ENCODE measurements around the gene HEG1.

The HEG1 gene

DNA sequence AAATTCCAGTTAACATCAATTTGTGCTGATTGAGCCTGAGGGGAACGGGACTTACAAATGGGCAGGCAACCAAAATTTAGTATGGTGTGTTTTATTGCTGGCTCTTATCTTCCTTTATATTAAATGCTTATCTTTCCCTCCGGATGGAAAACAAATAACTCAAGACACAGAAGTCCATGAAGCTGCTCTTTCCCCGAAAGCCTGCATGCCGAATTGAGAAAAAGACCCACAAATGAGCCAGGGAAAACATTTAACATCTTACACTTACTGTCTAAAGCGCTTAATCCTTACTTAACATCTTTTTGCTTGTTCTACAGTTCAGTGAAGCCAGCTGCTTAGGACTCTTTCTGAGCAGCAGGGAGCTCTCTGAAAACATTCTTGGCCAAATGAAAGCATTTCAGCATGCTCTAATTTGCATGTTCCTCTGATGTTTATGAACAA is 49.5 kb downstream of the HEG1 start:
- no peak for DNase-seq

DNA sequence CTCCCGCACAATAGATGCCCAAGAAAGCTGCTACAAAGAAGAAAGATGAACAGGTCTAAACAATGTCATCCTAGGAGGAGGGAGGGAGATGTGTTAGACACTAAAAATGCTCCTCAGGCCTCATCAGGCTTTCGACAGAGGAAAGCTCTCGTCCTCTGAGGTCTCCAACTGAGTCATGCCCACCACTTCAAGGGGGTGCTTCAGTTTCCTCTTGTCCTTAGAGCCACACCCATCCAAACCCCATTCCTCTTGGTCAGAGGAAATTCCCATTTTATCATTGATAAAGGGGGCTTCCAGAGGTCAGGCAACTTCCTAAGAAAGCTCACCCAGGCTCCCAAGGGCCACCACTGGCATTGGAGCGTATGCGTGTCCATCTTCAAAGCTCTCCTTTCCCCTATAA is 50.1 kb downstream of the HEG1 start:
- no peak for DNase-seq

DNA sequence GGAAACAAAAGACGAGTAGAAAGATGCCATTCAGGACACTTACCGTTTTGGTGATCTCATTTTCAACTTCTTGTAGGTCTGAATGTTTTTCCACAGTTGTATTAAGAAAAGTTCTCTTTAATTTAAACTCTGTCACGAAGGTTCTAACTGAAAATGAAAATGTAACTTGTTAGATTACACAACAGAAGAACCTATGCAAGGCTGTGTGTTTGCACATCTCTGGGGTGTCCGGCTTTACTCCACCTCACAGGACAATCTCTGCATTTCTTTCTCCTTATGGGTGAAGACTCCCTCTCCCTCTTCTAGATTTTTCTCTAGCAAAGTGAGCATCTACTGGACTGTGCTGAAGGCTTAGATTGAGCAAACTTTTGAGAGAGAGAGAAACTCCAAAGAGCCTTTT is 50.6 kb downstream of the HEG1 start:
- no peak for DNase-seq

DNA sequence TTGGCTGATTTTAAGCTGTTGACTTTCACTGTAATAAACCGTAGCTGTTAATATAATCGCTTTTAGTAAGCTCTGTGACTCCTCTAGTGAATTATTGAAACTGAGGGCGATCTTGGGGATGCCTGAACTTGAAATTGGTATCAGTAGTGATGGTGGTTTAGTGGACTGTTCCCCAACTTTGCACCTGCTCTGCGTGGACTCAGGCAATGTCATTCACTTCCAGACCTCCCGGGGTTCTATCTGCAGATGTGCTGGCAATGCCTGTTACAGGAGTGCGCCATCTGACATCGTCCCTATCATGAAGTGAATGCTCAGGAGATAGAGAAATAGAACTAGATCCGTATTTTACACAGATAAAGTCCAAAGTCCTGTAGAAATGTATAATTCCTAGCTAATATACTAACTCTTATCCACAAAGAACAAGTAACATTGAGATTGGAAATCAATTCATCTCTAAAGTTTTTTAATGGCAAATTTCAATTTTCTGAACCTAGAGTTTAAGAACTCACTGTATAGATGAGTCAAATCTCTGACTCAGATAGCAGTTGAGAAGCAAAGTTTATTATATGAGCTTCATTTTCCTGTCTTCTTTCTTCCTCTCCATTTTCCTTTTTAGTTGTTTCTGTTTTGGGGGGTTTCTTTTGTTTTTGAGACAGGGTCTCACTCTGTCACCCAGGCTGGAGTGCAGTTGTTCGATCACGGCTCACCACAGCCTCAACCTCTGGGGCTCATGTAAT is 51.8 kb downstream of the HEG1 start:
- DNase-seq, result no peak

DNA sequence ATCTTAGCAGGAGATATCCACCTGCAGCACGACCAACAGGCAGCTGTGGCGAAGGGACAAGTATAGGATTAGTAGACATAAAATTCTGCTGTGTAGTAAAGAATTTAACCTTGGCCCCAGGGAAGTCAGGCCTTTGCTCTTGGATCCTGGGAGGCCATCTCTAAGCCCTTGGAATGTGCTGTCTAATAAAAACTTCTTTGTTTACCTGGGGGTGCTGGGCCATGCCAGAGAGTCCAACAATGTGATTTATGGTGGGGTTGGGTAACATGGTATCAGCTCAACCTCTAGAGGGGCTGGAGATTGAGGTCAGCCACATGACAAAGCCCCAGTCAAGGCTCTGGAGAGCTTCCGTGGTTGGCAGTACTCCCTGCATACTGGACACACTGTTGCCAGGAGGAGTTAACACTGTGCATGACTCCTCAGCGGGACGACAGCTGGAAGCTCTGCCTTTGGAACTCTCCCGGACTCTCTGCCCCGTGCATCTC is 52.4 kb downstream of the HEG1 start:
- no peak for DNase-seq

DNA sequence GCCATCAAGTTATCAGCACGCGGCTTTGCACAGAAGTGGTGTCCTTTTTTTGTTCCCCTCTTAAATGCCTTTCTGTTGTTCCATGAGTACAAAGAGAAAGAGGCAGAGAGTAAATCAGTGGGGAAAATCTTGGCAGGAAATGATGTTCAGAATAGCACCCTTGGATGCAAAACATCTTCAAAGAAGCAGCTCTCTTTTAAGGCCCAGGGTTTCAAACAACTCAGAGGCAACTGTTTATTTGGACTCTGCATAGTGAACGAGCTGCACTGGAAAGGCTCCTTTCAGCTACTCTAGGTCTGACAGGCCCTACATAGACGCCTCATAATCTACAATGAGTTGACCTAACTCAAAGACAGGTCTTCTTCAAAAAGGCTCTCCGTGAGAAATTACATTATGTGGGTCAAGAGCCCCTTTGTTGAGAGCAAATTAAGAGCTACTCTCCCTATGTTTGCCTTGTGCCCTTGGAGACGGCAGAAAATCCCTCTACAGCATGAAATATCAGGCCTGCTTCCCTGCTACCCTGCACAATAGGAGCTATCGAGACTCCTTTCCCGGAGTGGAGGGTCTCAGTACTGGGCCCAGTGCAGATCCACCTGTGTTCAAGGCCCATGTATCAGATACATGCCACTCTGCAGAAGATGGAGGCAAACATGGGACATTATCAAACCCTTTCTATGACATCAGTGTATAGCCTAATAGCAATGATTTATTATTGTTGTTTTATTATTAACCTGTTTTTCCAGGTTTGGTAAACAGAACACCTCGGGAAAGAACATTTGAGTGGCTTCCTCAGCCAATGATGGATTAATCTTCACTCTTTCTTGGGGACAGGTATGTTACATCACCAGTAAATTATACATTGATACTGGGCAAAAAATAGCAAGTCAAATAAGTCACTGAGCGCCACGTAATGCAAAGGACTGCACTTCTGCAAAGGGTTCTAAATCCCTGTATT is 53.1 kb downstream of the HEG1 start:
- no peak for DNase-seq

DNA sequence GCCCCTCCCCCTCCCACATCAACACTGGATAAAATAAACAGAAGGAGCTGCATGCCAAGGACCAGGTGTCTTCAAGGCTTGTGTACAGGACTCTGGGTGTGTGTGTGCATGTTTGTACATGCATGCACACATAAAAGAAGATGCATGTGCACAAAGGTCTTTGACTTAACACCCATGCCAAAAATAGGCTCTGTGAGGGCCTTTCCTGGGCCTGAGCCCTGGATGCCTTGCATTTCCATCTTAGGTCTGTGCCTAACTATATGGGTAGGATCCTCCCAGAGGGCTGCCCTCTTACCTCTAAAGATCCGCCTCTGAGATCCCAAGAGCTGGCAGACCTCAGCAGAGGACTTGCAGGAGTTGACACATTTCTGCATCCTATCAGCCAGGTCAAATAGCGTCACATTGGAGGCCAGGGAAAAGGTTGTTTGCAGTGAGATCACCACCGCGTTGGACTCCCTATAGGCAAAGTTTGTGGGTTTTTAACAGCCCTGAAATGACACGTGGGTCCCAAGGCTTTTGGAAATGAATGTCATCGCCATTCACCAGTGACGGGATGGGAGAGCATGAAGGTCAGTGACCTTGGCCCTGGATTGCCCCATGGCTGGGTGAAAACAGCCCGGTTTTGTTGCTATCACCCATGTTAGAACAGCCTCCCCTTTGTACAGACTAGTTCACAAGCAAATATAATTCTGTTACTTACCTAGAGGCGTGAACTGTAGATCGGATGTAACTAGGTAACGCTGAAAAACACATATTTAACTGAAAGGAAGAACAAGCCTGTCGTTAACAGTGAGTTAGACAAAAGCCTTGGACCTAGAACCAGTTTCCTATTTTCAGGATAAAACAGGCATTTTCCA is 54.0 kb downstream of the HEG1 start:
- no peak for DNase-seq

DNA sequence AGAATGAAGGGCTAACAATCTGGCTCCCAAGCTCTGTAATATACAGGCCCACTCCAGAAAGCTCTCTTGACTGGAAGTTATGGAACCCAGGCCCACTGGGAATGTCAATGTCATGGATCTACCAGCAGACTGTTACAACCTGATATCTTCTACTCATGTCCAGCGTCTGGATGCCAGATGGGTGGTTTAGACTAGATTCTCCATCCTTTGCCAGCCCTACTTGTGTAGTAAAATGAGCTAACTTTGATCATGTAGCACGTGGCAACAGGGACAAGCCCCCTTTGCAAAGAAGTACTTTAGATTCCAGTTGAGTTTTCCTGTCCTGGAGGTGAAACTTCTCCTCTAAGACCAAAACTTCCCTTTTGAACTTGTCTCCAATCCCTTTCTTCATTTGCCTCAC is 55.1 kb downstream of the HEG1 start:
- DNase-seq, result no peak

DNA sequence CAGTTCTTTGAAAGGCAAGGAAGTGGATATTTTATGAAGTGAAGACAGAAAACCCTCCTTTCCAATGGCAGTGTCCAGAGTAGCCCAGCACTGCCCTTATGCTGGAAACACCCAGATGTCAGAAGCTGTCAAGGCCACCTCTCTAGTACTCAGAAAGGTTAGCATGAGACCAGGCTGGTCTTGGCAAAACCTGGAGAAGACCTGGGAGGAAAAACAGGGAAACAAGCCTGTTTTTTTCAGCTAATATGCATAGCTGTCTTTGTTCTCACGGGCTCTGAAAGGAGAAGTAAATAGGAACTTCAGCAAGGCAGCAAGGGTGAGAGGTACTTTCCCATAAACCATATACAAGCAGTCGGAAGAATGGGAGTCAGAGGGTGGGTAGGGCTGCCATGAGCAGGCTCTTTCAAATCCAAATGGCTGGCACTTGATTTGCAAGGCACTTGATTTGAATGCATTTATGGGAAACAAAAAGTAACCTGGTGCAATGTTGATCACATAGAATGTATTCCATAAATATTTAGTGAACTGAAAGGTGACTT is 55.8 kb downstream of the HEG1 start:
- no peak for DNase-seq

DNA sequence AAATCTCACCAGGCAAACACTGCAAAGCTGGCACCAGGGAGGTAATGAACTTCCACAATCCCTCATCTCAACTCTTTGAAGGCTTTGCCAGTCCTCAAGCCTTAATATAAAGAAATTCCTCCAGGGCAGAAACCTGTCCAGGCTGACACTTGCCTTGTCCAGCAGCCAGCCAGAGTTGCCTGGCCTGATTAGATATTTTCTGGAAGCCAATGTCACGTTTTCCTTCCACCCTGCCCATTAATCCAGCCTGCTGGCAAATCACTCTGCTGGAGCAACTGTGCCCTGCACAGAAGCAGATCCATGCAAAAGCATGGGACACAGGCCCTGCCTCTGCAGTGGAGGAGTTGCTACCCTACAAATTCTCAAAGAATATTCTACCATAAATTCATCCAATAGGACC is 56.5 kb downstream of the HEG1 start:
- DNase-seq, result no peak

DNA sequence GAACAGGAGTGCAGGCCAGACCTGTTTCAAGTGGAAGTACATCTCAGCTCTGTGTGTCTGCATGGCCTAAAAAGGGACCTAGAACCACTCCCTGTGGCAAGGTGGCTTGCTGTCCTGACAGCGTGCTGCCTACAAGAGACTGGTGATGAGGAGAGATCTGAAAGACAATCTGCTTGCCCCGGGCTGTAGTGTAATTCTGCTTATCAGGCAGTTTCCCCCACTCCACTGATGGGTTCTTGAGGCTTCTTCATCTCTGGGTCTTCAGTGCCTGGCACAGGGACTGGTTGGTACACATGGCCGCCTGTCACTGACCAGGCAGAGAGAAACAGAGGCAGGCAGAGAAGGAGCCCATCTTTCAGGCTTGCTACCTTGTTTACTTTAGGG is 57.6 kb downstream of the HEG1 start:
- no peak for DNase-seq

DNA sequence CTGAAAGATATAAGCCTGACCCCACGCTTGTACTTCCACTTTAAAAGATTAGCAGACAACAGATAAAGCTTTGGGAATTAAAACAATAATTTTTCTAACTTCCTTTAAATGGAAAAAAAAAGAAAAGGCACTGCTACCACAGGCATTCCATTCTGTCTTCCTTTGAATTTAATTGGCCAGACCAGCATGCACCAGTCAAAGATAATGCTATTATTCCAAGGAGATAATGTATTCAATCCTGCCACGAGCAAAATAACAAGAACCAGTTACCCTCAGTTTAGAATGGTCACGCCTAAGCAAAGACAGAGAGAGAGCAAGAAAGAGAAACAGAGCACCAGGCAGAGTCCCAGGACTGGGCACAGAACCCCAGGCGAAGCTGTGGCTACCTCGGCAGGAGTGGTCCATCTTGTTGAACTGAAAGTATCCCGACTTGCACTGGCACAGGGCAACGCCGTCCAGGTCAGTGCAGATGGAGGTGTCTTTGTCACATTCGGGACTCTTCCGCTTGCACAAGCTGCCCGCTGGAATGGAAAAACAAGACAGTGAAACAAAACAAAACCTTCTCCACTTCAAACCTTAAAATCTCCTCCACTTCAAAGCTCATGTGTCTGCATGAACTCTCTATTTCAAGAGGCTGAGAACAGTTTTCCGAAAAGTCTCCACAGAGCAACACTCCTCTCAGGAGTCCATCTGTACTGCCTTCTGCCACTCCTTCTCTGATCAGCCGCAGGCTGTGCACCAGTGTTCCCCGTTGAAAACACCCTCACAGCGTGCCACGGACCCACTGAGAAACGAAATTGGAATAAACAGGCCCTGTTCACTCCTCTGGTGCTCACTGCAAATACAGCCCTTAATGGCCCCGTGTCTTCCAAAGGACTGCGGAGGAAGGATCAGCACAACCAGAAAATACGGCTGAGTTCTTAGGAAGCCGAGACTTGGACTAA is 58.2 kb downstream of the HEG1 start:
- DNase-seq, result no peak

DNA sequence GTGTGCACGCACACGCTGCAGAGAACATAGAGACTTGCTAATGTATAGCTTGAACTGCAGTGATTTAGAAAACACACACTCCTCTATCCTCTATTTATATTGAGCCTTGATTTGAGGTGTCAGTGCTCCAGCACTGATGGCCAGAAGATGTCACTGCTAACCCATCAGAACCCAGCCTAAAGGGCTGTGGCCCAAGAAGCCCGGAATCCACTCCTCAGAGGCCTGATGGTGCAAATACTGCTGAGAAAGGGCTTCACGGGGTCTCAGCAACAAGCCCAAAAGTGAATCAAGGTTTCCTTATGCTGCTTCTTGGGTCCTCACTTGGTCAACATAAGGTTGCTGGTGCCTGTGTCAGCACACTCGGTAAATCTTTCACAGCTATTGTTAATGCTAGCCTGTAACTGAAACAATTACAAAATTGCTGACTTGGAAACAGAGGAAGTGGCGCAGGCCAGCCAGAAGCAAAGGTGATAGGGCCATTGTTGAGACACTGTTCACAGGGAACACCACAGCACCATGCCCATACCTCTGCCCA is 60.3 kb downstream of the HEG1 start:
- DNase-seq, result peak; percentile 26

DNA sequence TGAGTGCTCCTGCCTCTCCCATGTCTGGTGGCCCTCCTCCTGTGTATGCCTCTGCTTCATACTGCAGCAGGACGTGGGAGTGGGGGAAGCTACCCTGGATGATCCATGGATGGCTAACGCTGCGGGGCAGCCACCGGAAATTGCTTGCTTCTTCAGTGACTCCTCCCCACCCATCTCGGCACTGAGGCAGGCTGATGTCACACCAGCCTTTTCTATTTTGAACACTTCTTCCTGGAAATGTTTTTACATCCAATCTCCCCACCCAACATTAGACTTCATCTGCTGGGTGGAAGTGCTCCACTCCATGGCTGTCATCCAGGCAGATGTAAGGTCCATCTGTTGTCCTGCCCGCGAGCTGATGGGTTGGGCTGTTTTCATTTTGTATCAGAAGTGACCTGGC is 62.3 kb downstream of the HEG1 start:
- no peak for DNase-seq

DNA sequence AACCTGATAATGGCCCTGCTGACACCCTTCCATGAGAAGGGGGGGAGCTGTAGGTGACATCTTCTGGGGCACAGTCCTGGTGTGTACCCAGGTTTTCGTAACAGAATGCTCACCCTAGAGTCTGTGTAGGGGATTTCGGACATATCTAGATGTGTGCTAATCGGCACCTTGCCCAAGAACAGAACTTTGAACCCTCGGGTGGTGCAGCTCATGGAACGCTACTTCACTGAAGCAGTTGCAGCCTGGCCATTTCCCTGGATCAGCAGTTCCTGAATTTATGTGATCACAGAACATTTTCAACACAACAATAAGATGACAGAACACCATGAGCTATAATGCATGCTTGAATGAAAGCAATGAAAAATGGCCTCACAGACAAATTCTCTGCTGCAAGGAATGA is 63.8 kb downstream of the HEG1 start:
- no peak for DNase-seq

DNA sequence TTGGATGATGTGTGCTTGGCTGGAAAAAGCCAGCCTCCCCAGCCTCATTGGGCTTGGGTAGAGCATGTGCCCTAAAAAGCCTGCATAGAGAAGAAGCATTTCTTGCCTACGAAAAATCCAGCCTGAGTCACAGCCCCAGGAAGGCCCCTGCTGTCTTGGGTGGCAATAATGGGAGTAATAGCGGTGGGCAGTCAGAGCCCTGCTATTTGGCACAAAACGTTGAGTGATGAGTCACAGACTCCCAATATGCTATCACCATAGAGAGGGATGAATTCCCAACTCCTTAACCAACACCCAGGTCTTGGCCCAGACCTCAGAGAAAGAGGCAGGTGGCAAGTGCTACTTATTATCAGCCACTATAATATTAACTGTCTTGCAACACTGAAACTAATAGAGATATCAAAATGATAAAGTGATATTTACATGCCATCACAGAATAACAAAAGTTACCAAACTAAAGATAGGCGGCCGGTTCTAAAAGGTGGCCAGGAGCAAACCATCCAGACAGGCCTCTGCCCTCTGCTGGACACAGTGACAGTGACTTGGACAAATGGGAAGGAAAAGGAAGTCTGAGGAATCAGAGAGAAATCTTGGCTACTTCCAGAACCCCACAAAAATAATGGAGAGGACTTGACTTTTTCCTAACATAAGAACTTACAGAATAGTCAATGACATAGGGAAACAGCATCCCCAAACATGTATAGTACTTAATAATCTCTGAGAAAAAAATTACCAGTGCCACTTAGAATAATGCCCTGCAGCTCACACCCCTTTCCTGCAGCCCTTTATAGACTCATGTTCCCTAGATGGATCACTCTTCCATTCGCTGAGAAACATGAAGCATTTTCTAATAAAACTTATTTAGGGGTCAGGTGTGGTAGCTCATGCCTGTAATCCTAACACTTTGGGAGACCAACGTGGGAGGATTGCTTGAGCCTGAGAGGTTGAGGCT is 69.3 kb downstream of the HEG1 start:
- DNase-seq, result no peak

DNA sequence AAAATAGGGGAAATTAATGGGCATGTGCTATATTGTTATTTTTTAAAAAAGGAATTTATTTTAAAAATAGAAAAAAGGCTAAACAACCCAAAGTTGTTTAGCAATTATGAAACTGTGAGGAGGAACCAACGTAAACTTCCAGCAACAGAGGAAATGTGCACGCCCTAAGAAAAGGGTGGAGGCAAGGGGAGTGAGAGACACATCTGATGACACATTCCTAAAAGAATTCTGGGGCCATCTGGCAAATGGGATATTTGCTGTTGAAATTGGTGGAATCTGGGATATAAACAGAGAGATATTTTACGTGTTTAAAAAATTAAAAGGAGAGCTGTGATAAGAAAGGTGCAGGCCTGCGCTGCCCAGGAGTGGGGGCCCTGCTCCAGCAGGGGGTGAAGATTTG is 70.4 kb downstream of the HEG1 start:
- no peak for DNase-seq

DNA sequence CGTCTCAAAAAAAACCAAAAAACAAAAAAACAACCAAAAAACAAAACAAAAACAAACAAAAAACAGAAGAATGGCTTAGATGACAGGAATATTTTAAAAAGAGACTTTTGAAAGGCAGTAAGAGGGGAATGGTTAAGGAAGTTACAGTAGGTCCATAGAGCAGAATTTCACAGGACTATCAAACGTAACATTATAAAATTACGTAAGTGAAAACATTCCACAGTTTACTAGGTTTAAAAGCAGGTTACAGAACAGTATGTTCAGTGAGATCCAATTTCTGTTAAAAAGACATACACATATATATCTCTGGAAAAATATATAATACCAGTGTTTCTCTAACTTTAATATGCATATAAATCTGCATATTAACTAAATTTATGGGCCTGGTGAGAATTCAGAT is 71.0 kb downstream of the HEG1 start:
- DNase-seq, result no peak

DNA sequence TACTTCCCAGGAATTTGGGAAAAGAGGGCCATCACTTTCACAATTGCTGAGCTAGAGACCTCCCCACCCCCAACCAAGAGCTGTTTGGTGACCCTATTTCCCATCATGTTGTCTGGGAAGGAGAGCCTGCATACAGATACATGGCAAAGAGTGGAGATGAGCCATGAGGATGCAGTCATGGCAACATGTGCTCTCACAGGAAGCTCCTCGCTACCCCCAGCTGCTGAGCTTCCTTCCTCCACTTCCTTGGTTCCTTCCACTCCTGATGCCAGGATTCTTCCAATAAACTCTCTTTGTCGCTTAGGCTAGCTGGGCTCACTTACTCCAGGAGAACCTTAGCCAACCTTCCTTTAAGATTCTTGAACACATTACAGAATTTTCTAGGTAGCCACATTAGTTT is 72.9 kb downstream of the HEG1 start:
- no peak for DNase-seq

DNA sequence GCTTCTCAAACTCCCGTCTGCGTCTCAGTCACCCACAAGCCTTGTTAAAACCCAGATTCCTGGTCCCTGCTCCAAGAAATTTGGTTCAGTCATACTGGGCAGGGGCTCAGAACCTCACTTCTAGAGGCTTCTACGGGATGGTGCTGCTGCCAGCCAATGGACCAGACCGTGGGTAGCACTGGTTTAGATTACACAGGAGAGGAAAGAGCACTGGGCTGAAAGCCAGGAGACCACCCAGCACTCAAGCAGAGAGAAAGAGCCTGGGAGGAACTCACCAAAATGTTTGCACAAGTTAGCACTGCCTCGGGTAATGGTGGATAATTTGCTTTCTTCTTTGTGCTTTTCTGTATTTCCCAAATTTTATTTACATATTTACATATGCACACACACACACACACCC is 74.3 kb downstream of the HEG1 start:
- no peak for DNase-seq

Data from NK-92 treated with Interleukin-12 subunit alpha and Interleukin-12 subunit beta, amount 100 ng/mL, for 24 hours (cell line).